HepG2 (cell line): ENCODE measurements around the gene GRHPR. TPM values are rescaled to one million over a fixed set of nuclear protein-coding genes. Genes with fewer than 3 reads are reported as not detected.

ENCODE experiments used
- EP300 ChIP-seq, 3 experiments: sonication (generic) in 1 of 3; formaldehyde crosslinking in 1 of 3; IDR thresholded peaks; 2 replicates each; pipeline versions ENCODE4 v1.5.1 to v1.6.1; 2011 to 2020; ENCODE audit warnings: low read depth in 2 of 3, low read length in 2 of 3, borderline replicate concordance in 1 of 3, improper control_type of control experiment in 1 of 3, mild to moderate bottlenecking in 1 of 3, missing genetic modification reagents in 1 of 3, moderate library complexity in 1 of 3
- ETV6 ChIP-seq: sonication (generic); formaldehyde crosslinking; conservative IDR thresholded peaks from 2 replicates; pipeline ENCODE4 v1.4.0; 2020; ENCODE audit warnings: missing genetic modification reagents
- FIP1L1 ChIP-seq: fragments of 200-400 bp; formaldehyde crosslinking; IDR thresholded peaks from 2 replicates; pipeline ENCODE4 v1.6.1; 2018; ENCODE audit warnings: low read depth, mild to moderate bottlenecking, low read length, moderate library complexity, borderline replicate concordance; ENCODE audit not compliant: insufficient read depth
- KLF6 ChIP-seq: IDR thresholded peaks from 2 replicates; pipeline ENCODE4 v1.8.0; 2016; ENCODE audit warnings: missing biosample characterization, missing genetic modification reagents
- SMAD9 ChIP-seq: sonication (generic); formaldehyde crosslinking; IDR thresholded peaks from 2 replicates; pipeline ENCODE4 v1.5.1; 2020; ENCODE audit warnings: mild to moderate bottlenecking, missing genetic modification reagents
- SNAI1 ChIP-seq: sonication (generic); formaldehyde crosslinking; IDR thresholded peaks from 2 replicates; pipeline ENCODE4 v1.5.0; 2020; ENCODE audit warnings: mild to moderate bottlenecking, missing genetic modification reagents, borderline replicate concordance
- TBP ChIP-seq: sonication (generic); formaldehyde crosslinking; IDR thresholded peaks from 2 replicates; pipeline ENCODE4 v1.5.0; 2020; ENCODE audit warnings: missing genetic modification reagents
- THRA ChIP-seq: sonication (generic); formaldehyde crosslinking; IDR thresholded peaks from 2 replicates; pipeline ENCODE4 v1.4.0; 2020; ENCODE audit warnings: missing genetic modification reagents, borderline replicate concordance
- ZEB1 ChIP-seq: IDR thresholded peaks from 2 replicates; pipeline ENCODE4 v1.6.1; 2012; ENCODE audit warnings: mild to moderate bottlenecking, low read depth, inconsistent platforms; ENCODE audit not compliant: insufficient replicate concordance
- ZMYM3 ChIP-seq: sonication (generic); formaldehyde crosslinking; IDR thresholded peaks from 2 replicates; pipeline ENCODE4 v1.5.1; 2020; ENCODE audit warnings: mild to moderate bottlenecking, missing genetic modification reagents
- ZNF232 ChIP-seq: sonication (generic); formaldehyde crosslinking; IDR thresholded peaks from 2 replicates; pipeline ENCODE4 v1.4.0; 2020; ENCODE audit warnings: missing genetic modification reagents, borderline replicate concordance
- ZNF451 ChIP-seq: sonication (generic); formaldehyde crosslinking; IDR thresholded peaks from 2 replicates; pipeline ENCODE4 v1.5.0; 2020; ENCODE audit warnings: mild to moderate bottlenecking, missing genetic modification reagents
- ZNF629 ChIP-seq: sonication (generic); formaldehyde crosslinking; conservative IDR thresholded peaks from 2 replicates; pipeline ENCODE4 v1.5.0; 2020; ENCODE audit warnings: missing genetic modification reagents
- ZNF878 ChIP-seq: sonication (generic); formaldehyde crosslinking; IDR thresholded peaks from 2 replicates; pipeline ENCODE4 v1.8.1; 2023; ENCODE audit warnings: mild to moderate bottlenecking, missing genetic modification reagents, moderate library complexity
- polyA plus RNA-seq, 8 experiments: library from polyadenylated mRNA; depleted of rRNA in 3 of 8; stranded (reverse) in 7 of 8; unstranded in 1 of 8; fragments of >200 nt; fragmentation: Illumina TruSeq in 4 of 8; extraction: Trizol in 4 of 8; gene quantifications; 2 replicates each; pipeline versions ENCODE4 v1.2.1 to v1.2.3, GENCODE V29; 2011 to 2016; ENCODE audit warnings: low read depth in 4 of 8, missing spikeins in 1 of 8, mixed read lengths in 1 of 8; ENCODE audit not compliant: insufficient read depth in 1 of 8
- total RNA-seq, 5 experiments: library from RNA; depleted of rRNA; stranded (reverse); fragments of >200 nt; fragmentation: Illumina TruSeq; extraction: Trizol; gene quantifications; 2 replicates each; pipeline ENCODE4 v1.2.3, GENCODE V29; 2016; ENCODE audit warnings: low read depth in 1 of 5
- TF ChIP-seq, protein P1 (sequence below): sonication (generic); formaldehyde crosslinking; IDR thresholded peaks from 2 replicates; pipeline ENCODE4 v1.5.0; 2020; ENCODE audit warnings: mild to moderate bottlenecking, missing genetic modification reagents, borderline replicate concordance
- TF ChIP-seq, protein P2 (sequence below): sonication (generic); formaldehyde crosslinking; IDR thresholded peaks from 2 replicates; pipeline ENCODE4 v1.8.1; 2022; ENCODE audit warnings: mild to moderate bottlenecking, missing genetic modification reagents

Gene GRHPR
- total and polyA plus RNA-seq, 2 of the 13 experiments (the other 11 are each of a cell fraction or from before 2014, with no cell fraction given) = 113 to 115 TPM

DNA sequence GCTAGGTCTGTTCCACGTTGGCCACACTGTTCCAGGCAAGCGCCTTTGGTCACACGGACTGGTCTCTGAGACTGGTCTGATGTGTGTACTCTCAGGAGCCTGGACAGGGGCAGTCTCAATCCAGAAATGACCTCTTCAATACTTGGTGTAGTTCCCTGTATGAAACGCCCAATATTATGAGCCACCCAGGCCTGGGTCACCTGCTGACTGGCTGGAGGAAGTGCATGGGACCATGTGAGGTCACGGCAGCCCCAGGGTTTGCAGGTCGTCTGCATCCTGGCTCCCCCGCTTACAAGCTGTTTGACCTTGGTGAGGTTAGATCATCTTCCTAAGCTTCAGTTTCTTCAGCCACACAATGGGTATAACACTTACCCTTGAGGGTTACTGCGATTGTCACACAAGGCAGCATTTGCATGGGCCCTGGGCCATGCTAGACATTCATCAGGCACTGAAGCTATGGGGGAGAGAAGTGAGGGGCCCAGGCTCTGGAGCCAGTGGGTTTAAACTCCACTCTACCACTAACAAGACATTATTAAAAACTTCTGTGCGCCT is 5.2 kb upstream of the GRHPR start (continued):
- TF ChIP-seq, protein P1, sequence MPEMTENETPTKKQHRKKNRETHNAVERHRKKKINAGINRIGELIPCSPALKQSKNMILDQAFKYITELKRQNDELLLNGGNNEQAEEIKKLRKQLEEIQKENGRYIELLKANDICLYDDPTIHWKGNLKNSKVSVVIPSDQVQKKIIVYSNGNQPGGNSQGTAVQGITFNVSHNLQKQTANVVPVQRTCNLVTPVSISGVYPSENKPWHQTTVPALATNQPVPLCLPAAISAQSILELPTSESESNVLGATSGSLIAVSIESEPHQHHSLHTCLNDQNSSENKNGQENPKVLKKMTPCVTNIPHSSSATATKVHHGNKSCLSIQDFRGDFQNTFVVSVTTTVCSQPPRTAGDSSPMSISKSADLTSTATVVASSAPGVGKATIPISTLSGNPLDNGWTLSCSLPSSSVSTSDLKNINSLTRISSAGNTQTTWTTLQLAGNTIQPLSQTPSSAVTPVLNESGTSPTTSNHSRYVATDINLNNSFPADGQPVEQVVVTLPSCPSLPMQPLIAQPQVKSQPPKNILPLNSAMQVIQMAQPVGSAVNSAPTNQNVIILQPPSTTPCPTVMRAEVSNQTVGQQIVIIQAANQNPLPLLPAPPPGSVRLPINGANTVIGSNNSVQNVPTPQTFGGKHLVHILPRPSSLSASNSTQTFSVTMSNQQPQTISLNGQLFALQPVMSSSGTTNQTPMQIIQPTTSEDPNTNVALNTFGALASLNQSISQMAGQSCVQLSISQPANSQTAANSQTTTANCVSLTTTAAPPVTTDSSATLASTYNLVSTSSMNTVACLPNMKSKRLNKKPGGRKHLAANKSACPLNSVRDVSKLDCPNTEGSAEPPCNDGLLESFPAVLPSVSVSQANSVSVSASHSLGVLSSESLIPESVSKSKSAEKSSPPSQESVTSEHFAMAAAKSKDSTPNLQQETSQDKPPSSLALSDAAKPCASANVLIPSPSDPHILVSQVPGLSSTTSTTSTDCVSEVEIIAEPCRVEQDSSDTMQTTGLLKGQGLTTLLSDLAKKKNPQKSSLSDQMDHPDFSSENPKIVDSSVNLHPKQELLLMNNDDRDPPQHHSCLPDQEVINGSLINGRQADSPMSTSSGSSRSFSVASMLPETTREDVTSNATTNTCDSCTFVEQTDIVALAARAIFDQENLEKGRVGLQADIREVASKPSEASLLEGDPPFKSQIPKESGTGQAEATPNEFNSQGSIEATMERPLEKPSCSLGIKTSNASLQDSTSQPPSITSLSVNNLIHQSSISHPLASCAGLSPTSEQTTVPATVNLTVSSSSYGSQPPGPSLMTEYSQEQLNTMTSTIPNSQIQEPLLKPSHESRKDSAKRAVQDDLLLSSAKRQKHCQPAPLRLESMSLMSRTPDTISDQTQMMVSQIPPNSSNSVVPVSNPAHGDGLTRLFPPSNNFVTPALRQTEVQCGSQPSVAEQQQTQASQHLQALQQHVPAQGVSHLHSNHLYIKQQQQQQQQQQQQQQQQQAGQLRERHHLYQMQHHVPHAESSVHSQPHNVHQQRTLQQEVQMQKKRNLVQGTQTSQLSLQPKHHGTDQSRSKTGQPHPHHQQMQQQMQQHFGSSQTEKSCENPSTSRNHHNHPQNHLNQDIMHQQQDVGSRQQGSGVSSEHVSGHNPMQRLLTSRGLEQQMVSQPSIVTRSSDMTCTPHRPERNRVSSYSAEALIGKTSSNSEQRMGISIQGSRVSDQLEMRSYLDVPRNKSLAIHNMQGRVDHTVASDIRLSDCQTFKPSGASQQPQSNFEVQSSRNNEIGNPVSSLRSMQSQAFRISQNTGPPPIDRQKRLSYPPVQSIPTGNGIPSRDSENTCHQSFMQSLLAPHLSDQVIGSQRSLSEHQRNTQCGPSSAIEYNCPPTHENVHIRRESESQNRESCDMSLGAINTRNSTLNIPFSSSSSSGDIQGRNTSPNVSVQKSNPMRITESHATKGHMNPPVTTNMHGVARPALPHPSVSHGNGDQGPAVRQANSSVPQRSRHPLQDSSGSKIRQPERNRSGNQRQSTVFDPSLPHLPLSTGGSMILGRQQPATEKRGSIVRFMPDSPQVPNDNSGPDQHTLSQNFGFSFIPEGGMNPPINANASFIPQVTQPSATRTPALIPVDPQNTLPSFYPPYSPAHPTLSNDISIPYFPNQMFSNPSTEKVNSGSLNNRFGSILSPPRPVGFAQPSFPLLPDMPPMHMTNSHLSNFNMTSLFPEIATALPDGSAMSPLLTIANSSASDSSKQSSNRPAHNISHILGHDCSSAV (CRISPR knock-in tag) = no peak
- TF ChIP-seq ZNF451 (CRISPR knock-in tag) (no peak), THRA (peak; percentile 50; the same call in 1 of the 2 replicates), KLF6 (CRISPR knock-in tag) (no peak), TBP (CRISPR knock-in tag) (no peak), ZNF878 (CRISPR knock-in tag) (no peak), ZNF232 (CRISPR knock-in tag) (no peak), SMAD9 (no peak), ZNF629 (peak; percentile 91), EP300 (IDR thresholded peaks at IDR 0.05; ENCODE audit: low read depth in 2 of 2, low read length in 2 of 2) (no peak), EP300 (CRISPR knock-in tag; IDR thresholded peaks at IDR 0.05; ENCODE audit: borderline replicate concordance) (no peak), FIP1L1 (no peak), SNAI1 (CRISPR knock-in tag) (no peak), ZEB1 (no peak), ETV6 (CRISPR knock-in tag) (no peak), ZMYM3 (CRISPR knock-in tag) (peak; percentile 71)
- TF ChIP-seq, protein P2, sequence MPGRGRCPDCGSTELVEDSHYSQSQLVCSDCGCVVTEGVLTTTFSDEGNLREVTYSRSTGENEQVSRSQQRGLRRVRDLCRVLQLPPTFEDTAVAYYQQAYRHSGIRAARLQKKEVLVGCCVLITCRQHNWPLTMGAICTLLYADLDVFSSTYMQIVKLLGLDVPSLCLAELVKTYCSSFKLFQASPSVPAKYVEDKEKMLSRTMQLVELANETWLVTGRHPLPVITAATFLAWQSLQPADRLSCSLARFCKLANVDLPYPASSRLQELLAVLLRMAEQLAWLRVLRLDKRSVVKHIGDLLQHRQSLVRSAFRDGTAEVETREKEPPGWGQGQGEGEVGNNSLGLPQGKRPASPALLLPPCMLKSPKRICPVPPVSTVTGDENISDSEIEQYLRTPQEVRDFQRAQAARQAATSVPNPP = no peak
